Erythroblast (primary cell): Measurements from ENCODE around the gene RNF6.

Experiments
- GATA1 ChIP-seq: IDR thresholded peaks from 2 replicates; pipeline ENCODE4 v1.6.1; 2011; ENCODE audit warnings: low read depth, mild to moderate bottlenecking, control low read depth, low read length, moderate library complexity
- POLR2A ChIP-seq: IDR thresholded peaks from 2 replicates; pipeline ENCODE4 v1.6.1; 2011; ENCODE audit warnings: mild to moderate bottlenecking, low read length

DNA sequence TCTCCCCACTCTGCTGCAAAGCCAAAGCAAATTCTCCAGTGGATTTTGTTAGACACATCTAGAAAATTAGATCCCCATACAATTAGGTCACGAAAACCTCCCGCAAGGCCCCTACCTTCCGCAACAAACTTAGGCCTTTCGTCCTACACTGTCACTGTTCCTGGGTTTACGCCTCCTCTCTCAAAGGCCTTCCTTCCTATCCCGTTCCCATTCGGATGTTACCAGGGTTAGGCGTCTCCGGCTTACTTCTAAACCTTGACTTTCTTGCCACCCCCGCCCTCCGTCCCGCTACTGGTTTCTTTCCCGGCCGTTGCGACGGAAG lies 754 bp downstream of the RNF6 start:
- TF ChIP-seq POLR2A (no peak), GATA1 (no peak)
